Tracheal epithelial cell (primary cell): ENCODE data around the gene OR12D1. TPM values are rescaled to one million over a fixed set of nuclear protein-coding genes. Genes with fewer than 3 reads are reported as not detected.

Experiments used
- total RNA-seq: library from RNA; depleted of rRNA; stranded (reverse); fragments of >200 nt; gene quantifications from 2 replicates; pipeline ENCODE4 v1.2.1, GENCODE V29; 2014

OR12D1 gene
- not detected in 2 replicates for total RNA-seq

GRCh38 chr6:29414588-29414987 is at the start of gene OR12D1:
Gene OR12D1, plus strand, starts transcription at chr6:29414928.

GRCh38 chr6:29368765-29369164 is 46.0 kb upstream of the OR12D1 start, which contains the start of gene OR5V1:
Gene OR5V1, minus strand, starts transcription at chr6:29368865. Its CDS starts 12,670 bp downstream, at chr6:29356195.

GRCh38 chr6:29375191-29375590 is 39.5 kb upstream of the OR12D1 start, which contains the start of gene OR12D3:
Gene OR12D3, minus strand, starts transcription at chr6:29375291. Its CDS starts 4 bp downstream, at chr6:29375287.

GRCh38 chr6:29395331-29395730 is 19.4 kb upstream of the OR12D1 start, which contains the start of gene OR12D2:
Gene OR12D2, plus strand, starts transcription at chr6:29395631. Its CDS starts 1,069 bp downstream, at chr6:29396700.

GRCh38 chr6:29439006-29439405 is 24.3 kb downstream of the OR12D1 start, which contains the start of gene OR10C1:
Gene OR10C1, plus strand, starts transcription at chr6:29439306. Its CDS starts 710 bp downstream, at chr6:29440016.

GRCh38 chr6:29456971-29457370 is 42.2 kb downstream of the OR12D1 start, which contains the start of the genes OR11A1 and OR2H1:
Gene OR11A1, minus strand, starts transcription at chr6:29457071. Its CDS starts 29,430 bp downstream, at chr6:29427641.
Gene OR2H1, plus strand, starts transcription at chr6:29457155. Its CDS starts 4,615 bp downstream, at chr6:29461770.

Other genes with a start within 250 kb of the OR12D1 start
- gene OR2J2, start 244.0 kb upstream of the OR12D1 start, total RNA-seq: not detected in 2 replicates
- not detected in 2 replicates for gene OR14J1, start 113.2 kb upstream of the OR12D1 start, total RNA-seq
- gene OR5V1, start 46.1 kb upstream of the OR12D1 start, total RNA-seq: not detected in 2 replicates
- not detected in 2 replicates for gene OR12D3, start 39.6 kb upstream of the OR12D1 start, total RNA-seq
- gene OR12D2, start 19.3 kb upstream of the OR12D1 start, total RNA-seq: not detected in 2 replicates
- gene OR10C1, start 24.4 kb downstream of the OR12D1 start, total RNA-seq: not detected in 2 replicates
- gene OR11A1, start 42.1 kb downstream of the OR12D1 start, total RNA-seq: not detected in 2 replicates
- gene OR2H1, start 42.2 kb downstream of the OR12D1 start, total RNA-seq: not detected in 2 replicates
- gene MAS1L, start 73.0 kb downstream of the OR12D1 start, total RNA-seq: not detected in 2 replicates
- gene UBD, start 144.8 kb downstream of the OR12D1 start, total RNA-seq: 9.9 TPM in 1 of 2 replicates, not detected in the other
- 0.24 TPM in 1 of 2 replicates, not detected in the other for gene OR2H2, start 170.2 kb downstream of the OR12D1 start, total RNA-seq
- gene GABBR1, start 218.3 kb downstream of the OR12D1 start, total RNA-seq: 4.9 and 9.6 TPM in 2 replicates
- gene MOG, start 242.2 kb downstream of the OR12D1 start, total RNA-seq: not detected in 2 replicates